Stimulated activated naive CD8-positive, alpha-beta T cell treated with anti-CD3 and anti-CD28 coated beads, Interleukin-15, amount 100 ng/mL, for 72 hours (primary cell): Measurements from ENCODE around the gene SNRK.

ENCODE experiments used
- ATAC-seq: fragments of 150-1000 bp; cut with Tn5 transposase; 2 replicates; pipeline ENCODE4 v1.10.0; 2021; ENCODE audit warnings: mild to moderate bottlenecking, moderate library complexity
- DNase-seq, 2 donors: peaks; one replicate each; pipeline ENCODE4 v3.0.0; 2021 to 2022
- H3K27ac Mint-ChIP-seq, 2 donors: one replicate each; pipeline ENCODE4 v1.8.0; 2022; ENCODE audit warnings: mild to moderate bottlenecking in 2 of 2, mixed read lengths in 2 of 2, moderate library complexity in 2 of 2
- H3K27me3 Mint-ChIP-seq: one replicate; pipeline ENCODE4 v1.8.0; 2022; ENCODE audit warnings: mixed read lengths
- H3K4me1 Mint-ChIP-seq: one replicate; pipeline ENCODE4 v1.8.0; 2022; ENCODE audit warnings: mild to moderate bottlenecking, mixed read lengths
- H3K4me3 Mint-ChIP-seq, 2 donors: one replicate each; pipeline ENCODE4 v1.8.0; 2022; ENCODE audit warnings: mild to moderate bottlenecking in 2 of 2, mixed read lengths in 2 of 2, moderate library complexity in 1 of 2
- H3K9me3 Mint-ChIP-seq, 2 donors: one replicate each; pipeline ENCODE4 v1.8.0; 2022; ENCODE audit warnings: mixed read lengths in 2 of 2

SNRK gene, protein sequence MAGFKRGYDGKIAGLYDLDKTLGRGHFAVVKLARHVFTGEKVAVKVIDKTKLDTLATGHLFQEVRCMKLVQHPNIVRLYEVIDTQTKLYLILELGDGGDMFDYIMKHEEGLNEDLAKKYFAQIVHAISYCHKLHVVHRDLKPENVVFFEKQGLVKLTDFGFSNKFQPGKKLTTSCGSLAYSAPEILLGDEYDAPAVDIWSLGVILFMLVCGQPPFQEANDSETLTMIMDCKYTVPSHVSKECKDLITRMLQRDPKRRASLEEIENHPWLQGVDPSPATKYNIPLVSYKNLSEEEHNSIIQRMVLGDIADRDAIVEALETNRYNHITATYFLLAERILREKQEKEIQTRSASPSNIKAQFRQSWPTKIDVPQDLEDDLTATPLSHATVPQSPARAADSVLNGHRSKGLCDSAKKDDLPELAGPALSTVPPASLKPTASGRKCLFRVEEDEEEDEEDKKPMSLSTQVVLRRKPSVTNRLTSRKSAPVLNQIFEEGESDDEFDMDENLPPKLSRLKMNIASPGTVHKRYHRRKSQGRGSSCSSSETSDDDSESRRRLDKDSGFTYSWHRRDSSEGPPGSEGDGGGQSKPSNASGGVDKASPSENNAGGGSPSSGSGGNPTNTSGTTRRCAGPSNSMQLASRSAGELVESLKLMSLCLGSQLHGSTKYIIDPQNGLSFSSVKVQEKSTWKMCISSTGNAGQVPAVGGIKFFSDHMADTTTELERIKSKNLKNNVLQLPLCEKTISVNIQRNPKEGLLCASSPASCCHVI

DNA sequence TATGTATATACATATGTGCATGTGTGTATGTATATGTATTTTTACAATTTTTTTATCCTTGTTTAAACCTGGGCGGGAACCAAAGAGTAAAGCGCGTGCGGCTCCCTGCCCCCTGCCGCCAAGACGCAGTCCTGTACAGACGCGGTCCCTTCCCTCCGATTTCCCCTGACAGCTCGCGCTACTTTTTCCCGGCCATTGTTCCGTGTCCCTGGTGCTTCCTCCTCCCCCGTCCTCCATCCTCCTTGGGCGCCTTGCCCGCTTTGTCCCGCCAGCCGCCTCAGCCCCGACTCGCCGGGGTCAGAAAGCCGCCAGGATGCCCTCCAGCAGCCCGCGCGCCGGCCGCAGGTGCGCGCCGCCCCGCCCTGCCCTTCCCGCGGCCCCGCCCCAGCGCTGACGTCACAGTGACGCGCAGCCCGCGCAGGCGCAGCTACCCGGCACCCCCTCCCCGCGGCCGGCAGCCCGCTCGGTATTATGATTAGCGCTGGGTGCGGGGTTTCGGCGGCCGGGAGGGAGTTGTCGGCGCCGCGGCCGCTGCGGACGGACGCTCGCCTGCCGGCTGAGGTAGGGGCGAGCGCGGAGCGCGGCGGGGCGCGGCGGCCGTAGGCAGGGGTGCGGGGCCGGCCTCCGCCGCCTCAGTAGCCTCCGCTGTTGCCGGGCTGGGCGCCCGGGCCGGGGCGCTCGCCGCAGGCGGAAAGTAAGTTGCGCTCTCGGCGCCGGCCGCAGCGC, at the start of gene SNRK:
Gene SNRK, plus strand, starts transcription at position 426 of the 726 bp plus-strand sequence. CDS start 16,664 bp downstream, outside the sequence.
- peaks cover 42% of the 10 kb centered on the region for H3K4me1 Mint-ChIP-seq
- peak; percentile 90 for ATAC-seq
- peak; percentile 90 to 96 for DNase-seq
- no peaks in the 10 kb centered on the region for H3K9me3 Mint-ChIP-seq
- no peaks in the 10 kb centered on the region for H3K27me3 Mint-ChIP-seq
- peak within 1 kb of the TSS; percentile 92 to 95 for H3K27ac Mint-ChIP-seq
- peak within 1 kb of the TSS; percentile 83 to 93 for H3K4me3 Mint-ChIP-seq

DNA sequence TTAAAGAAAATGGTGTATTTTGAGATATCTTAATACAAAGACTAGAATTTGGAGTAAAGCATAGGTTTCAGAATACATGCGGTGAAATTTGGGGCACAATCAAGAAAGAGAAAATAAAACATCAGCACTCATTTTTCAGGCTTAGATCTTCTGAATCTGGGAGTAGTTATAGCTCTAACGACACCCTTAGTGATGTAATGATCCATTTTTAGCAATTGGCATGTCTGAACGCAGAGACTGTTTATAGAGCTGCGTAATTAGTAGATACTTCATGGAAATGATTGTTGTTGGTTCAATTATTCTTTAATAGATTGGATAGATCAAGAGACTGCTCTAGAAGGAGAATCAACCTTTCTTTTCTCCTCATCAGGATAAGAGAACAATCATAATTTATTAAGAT, 47.5 kb upstream of the SNRK start:
- Mint-ChIP-seq H3K4me3 (no peak overlapping the region), H3K4me1 (peaks cover 7% of the 10 kb centered on the region), H3K27me3 (no peaks in the 10 kb centered on the region), H3K27ac (no peak overlapping the region), H3K9me3 (peaks cover 11% of the 10 kb centered on the region in 2 donors)
- ATAC-seq (no peak), DNase-seq (no peak)

DNA sequence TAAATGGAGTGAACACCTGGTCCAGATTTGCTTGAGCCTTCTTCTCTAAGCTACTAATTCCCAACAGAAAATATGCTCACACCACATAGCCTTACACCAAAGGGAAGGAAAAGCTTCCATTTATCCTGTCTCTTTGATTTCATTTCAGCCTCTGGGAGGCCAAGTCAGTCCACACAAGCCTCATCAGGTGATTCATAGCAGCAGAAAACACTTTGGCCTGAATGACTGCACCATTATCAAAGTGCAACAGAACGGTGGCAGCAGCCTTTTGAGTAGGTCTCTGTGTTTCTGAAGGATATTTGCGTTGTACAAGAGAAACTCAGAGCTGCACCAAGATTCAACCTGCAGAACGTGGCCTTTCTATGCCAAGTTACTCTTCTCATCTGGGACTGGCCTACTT, 46.6 kb upstream of the SNRK start:
- peaks cover 15% of the 10 kb centered on the region for H3K4me1 Mint-ChIP-seq
- no peak for DNase-seq
- ATAC-seq = no peak
- no peak overlapping the region for H3K4me3 Mint-ChIP-seq
- no peak overlapping the region for H3K27ac Mint-ChIP-seq
- no peaks in the 10 kb centered on the region for H3K27me3 Mint-ChIP-seq
- H3K9me3 Mint-ChIP-seq = peaks cover 11 to 17% of the 10 kb centered on the region in 2 donors

DNA sequence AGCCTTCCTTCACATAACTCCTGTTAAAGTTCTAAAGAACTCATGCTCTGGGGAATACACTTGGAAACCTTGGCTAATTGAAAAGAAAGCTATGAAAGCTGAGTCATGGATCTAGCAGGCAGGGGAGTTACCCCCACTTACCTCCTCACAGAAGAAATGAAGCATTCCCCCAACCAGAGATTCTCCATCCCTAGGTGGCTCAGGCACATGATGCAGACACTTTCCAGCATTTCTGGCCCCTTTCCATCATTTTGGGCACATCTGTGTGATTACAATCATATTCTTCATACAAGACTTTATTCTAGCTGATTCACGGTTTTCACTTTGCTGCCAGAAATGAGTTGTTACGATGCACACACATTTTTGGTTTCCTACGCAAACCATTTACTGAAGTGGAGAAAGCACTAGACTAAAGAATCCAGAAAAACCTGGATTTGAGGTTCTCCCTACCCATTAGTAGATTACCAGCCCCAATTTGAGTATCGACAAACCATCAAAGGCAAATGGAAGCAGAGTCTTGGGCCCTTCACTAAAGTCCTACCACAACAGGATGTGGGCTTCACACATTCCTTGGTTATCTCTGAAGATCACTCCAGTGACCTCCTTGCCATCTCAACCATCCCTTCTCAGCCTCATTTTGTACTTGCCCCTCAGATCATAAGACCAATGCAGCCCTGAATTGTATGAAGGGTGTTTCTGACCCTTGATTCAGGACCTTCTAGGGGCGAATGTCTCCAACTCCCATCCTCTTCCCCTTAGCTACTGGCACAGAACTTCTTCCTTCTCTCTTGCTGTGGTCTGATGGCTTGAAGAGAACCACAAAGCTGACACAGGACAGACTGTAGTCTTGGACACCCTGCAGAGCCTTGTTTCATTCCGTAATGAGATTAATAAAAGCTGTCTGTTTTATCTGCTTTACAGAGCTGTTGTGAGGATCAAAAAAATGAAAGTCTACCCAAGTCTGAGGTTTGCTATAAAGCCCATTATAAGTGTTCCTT, 42.5 kb upstream of the SNRK start:
- H3K4me3 Mint-ChIP-seq = peak overlapping the region in 1 of 2 donors; percentile 45
- peaks cover under 1 to 17% of the 10 kb centered on the region in 2 donors for H3K9me3 Mint-ChIP-seq
- no peaks in the 10 kb centered on the region for H3K27me3 Mint-ChIP-seq
- DNase-seq = no peak
- peak overlapping the region in 1 of 2 donors; percentile 55 for H3K27ac Mint-ChIP-seq
- ATAC-seq = peak; percentile 71
- H3K4me1 Mint-ChIP-seq = peaks cover 47% of the 10 kb centered on the region

DNA sequence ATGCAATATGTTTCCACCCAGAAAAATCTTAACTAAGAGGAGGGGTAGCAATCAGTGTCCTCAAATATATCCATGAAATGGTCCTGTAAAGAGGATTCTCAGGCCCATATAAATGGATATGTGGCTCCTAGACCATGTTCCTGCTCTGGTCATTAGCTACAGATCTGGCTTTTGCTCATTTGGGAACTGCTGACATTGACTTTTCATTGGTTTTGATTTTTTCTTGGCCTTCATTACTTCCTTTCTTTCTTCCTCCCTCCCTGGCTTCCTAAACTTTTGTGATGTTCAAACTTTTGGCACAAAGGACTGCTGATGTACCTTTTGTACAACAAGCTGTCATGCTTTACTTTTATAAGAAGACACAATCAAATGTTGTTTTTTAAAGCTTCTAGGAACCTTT, 41.6 kb upstream of the SNRK start:
- Mint-ChIP-seq H3K9me3 (peaks cover 0 to 22% of the 10 kb centered on the region in 2 donors), H3K4me1 (peaks cover 52% of the 10 kb centered on the region), H3K27me3 (no peaks in the 10 kb centered on the region), H3K27ac (no peak overlapping the region), H3K4me3 (no peak overlapping the region)
- no peak for DNase-seq
- no peak for ATAC-seq

DNA sequence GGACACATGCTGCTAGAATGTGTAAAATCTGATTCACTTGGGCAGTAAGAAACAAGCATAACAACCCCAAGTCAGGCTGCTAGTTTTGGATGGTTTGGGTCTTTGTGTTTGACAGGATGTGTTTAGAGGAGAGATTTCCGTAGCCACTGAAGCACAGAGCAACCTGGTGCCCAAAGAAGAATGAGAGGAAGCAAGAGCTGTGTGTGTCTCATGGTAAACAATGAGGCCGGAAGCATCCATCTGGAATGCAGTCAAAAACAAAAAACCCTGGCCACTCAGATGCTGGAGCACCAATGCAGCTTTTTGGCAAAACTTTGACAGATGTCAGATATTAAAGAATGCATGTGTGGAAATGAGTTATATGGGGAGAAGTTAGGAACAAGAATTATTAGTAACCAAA, 39.4 kb upstream of the SNRK start:
- Mint-ChIP-seq H3K27ac (peak overlapping the region in 1 of 2 donors; percentile 81), H3K27me3 (no peaks in the 10 kb centered on the region), H3K4me3 (no peak overlapping the region), H3K9me3 (peaks cover 0 to 19% of the 10 kb centered on the region in 2 donors), H3K4me1 (peaks cover 52% of the 10 kb centered on the region)
- ATAC-seq = peak; percentile 40
- DNase-seq = no peak

DNA sequence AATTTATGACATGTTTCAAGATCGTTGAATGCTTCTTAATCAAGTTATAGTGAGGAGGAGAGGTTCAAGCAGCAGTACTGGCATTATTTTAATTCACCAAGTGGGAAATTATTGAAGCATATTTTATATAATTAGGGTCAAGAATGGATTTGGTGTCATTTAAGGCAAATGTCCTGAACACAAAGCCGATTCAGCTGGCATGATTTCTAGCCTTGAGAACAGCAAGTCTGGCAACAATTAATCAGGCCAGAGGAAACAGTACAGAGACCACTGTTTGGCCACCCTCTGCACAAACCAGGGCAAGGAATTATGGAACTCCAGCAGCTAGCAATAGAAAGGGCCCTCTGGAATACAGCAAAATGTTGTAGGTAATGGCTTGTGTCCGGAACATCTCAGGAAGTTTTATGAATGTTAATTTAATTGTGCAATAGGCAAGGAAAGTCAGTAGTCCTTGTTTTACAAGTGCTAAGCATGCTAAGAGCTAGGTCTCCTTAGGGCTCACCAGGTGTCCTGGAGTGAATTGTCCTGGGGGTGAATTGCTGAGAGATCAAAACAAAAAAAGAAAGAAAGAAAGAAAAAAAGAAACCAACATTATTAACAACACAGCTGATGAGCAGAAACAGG, 38.7 kb upstream of the SNRK start:
- H3K4me3 Mint-ChIP-seq = no peak overlapping the region
- ATAC-seq (no peak), DNase-seq (no peak)
- H3K9me3 Mint-ChIP-seq = peaks cover 0 to 16% of the 10 kb centered on the region in 2 donors
- no peaks in the 10 kb centered on the region for H3K27me3 Mint-ChIP-seq
- H3K27ac Mint-ChIP-seq = no peak overlapping the region
- H3K4me1 Mint-ChIP-seq = peaks cover 52% of the 10 kb centered on the region

DNA sequence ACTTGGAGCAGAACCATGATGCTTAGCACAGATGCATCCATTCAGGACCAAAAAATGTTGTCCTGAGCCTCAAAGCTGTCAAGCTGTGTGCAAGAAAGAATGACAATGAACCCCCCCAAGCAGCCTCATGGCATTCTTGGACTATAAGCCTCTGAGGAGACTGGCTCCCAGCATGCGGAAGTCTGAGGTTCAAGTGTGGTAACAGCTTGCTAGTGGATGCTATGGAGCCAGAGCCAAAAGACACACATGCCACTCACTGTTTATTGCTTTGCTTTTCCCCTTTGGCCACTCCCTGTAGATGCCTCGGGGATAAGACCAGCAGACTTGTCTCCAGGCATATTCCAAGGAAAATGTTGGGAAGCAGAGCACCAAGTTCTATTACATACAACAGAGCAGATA, 38.2 kb upstream of the SNRK start:
- Mint-ChIP-seq H3K9me3 (peaks cover 0 to 11% of the 10 kb centered on the region in 2 donors), H3K27me3 (no peaks in the 10 kb centered on the region), H3K27ac (no peak overlapping the region), H3K4me1 (peaks cover 52% of the 10 kb centered on the region), H3K4me3 (no peak overlapping the region)
- DNase-seq (no peak), ATAC-seq (no peak)

DNA sequence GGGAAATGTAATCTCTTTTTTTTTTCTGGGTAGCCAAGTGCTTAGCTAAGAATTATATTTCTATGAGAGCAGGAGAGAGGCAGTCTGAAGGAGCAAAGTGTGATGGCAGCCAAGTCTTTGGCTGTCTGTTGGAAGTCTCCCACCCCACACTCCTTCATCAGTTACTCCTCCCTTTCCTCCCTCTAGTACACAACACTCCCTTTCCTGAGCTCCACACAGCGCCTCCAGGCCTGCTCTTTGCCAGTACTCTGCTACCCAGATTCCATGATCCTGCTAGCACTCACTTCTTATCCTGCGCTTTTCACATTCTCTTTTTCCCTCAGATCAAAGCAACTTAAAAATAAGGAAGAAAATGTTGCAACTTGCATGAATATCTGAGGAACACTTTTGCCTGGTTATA, 37.4 kb upstream of the SNRK start:
- DNase-seq (no peak), ATAC-seq (no peak)
- no peaks in the 10 kb centered on the region for H3K27me3 Mint-ChIP-seq
- H3K4me1 Mint-ChIP-seq = peaks cover 45% of the 10 kb centered on the region
- H3K4me3 Mint-ChIP-seq = no peak overlapping the region
- H3K9me3 Mint-ChIP-seq = peaks cover 0 to 10% of the 10 kb centered on the region in 2 donors
- H3K27ac Mint-ChIP-seq = no peak overlapping the region

DNA sequence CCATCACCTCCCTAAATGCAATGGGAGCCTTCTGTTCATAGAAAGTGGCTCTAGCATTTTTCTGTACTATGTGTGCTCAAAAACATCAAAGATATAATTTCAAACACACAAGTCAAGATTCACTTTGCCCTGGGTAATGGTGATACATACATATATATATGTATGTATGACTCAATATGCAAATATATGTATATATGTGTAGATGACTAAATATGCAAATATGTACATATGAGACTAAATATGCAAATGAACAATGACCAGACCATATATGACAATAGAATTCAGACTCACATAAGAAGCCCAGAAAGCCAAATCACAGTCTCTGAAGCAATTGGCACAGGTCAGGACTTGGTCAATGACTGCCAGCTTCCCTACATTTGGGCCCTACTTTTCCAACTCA, 36.9 kb upstream of the SNRK start:
- Mint-ChIP-seq H3K9me3 (peaks cover 0 to 6% of the 10 kb centered on the region in 2 donors), H3K27ac (no peak overlapping the region), H3K4me1 (peaks cover 41% of the 10 kb centered on the region), H3K4me3 (no peak overlapping the region), H3K27me3 (no peaks in the 10 kb centered on the region)
- ATAC-seq = peak; percentile 50
- no peak for DNase-seq

DNA sequence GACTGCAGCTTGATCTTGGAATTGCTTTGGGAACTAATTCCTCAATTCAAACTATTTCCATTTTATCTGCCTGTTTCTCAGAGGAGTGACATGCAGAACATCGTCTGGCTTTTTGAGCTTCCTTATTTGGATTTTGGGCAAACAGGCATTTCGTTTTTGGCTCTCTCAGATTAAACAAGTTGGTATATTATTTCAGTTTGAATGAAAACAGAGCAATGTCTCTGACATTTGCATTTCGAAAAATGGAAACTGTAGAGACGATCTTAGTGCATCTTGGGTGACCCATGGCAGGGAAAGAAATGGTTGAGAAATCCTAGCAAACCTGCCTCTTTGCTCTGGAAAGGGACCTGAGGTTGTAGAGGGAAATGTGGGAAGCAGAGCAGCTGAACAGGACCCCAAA, 33.0 kb upstream of the SNRK start:
- Mint-ChIP-seq H3K27ac (no peak overlapping the region), H3K9me3 (peaks cover 5 to 13% of the 10 kb centered on the region in 2 donors), H3K27me3 (no peaks in the 10 kb centered on the region), H3K4me3 (no peak overlapping the region), H3K4me1 (peaks cover 35% of the 10 kb centered on the region)
- no peak for ATAC-seq
- DNase-seq = no peak

DNA sequence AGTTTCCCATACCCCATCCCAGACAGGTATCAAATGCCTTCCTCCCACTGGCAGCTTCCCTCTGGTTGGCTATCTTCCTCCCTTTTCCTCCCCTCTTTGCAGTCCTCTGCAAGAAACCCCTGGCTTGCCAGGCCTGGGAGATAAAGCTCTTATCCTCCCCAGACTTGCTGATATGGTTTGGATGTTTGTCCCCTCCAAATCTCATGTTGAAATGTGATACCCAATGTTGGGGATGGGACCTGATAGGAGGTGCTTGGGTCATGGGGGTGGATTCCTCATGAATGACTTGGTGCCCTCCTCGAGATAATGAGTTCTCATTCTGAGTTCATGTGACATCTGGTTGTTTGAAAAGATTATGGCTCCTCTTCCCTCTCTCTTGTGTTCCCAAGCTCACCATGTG, 32.2 kb upstream of the SNRK start:
- ATAC-seq (no peak), DNase-seq (no peak)
- H3K27me3 Mint-ChIP-seq = no peaks in the 10 kb centered on the region
- H3K27ac Mint-ChIP-seq = no peak overlapping the region
- H3K4me3 Mint-ChIP-seq = no peak overlapping the region
- peaks cover 32% of the 10 kb centered on the region for H3K4me1 Mint-ChIP-seq
- peaks cover 3 to 13% of the 10 kb centered on the region in 2 donors for H3K9me3 Mint-ChIP-seq

DNA sequence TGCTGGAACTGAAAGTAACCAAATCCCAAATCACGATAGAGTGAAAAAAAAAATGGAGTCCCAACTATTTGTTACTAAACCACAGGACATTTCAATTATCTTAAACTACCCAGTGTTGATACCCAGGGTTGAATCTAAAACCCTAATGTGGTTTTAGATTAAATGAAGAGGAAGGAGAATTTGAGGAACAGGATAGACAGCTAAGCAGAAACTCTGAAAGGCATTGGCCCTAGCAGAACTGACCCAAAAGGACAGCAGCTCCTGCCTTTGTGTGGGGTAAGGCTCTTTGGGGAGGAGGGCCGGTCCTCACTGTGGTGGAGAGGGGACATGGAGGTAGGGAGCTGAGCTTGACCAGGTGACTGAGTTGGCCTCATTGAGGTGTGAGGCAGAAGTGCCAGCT, 30.7 kb upstream of the SNRK start:
- peak overlapping the region in 1 of 2 donors; percentile 22 for H3K27ac Mint-ChIP-seq
- H3K4me1 Mint-ChIP-seq = peaks cover 29% of the 10 kb centered on the region
- DNase-seq = no peak
- H3K9me3 Mint-ChIP-seq = peaks cover 0 to 13% of the 10 kb centered on the region in 2 donors
- ATAC-seq = no peak
- H3K4me3 Mint-ChIP-seq = no peak overlapping the region
- no peaks in the 10 kb centered on the region for H3K27me3 Mint-ChIP-seq

DNA sequence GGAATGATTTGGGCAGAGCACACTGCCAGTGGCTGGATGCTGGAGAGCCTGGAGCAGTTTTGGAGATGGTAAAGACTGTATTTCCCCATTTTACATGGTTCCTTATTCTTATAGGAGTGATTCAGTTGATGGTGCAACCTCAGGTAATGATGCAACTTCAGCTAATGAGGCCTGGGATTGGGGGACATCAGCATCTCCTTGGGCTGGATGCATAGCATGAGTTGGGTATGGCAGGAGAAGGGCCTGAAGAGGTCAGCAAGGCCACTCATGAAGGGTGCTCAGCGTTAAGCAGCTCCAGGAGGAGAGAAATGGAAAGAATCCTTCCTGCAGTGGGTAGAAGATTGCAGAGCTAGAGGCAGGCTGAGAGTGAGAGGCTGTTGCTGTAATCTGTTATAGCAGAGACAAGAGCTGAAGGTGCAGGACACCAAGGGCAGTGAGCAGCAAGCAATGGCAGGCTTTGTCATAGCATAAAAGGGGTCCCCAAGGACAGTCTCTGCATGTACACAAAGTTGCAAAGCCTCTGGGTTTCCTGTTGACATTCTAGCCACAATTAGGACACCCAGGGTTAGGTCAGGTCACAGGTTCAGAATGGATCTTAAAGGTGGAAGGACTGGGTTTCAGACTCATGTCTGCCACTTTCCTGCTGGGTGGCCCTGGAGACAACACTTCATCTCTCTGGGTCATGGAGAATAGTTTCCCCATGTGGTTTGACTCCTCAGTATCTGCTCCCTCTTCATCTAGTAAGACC, 29.5 kb upstream of the SNRK start:
- no peak for DNase-seq
- no peaks in the 10 kb centered on the region for H3K27me3 Mint-ChIP-seq
- ATAC-seq = no peak
- peaks cover 0 to 13% of the 10 kb centered on the region in 2 donors for H3K9me3 Mint-ChIP-seq
- peak overlapping the region in 1 of 2 donors; percentile 87 for H3K27ac Mint-ChIP-seq
- H3K4me3 Mint-ChIP-seq = no peak overlapping the region
- peaks cover 33% of the 10 kb centered on the region for H3K4me1 Mint-ChIP-seq
